HepG2 (cell line): Measurements from ENCODE around the gene GNG7. TPM values are rescaled to one million over a fixed set of nuclear protein-coding genes. Genes with fewer than 3 reads are reported as not detected.

Experiments
- AHR ChIP-seq: IDR thresholded peaks from 2 replicates; pipeline ENCODE4 v1.6.1; 2018; ENCODE audit warnings: missing genetic modification reagents, missing compliant biosample characterization
- EP300 ChIP-seq, 3 experiments: sonication (generic) in 1 of 3; formaldehyde crosslinking in 1 of 3; IDR thresholded peaks; 2 replicates each; pipeline versions ENCODE4 v1.5.1 to v1.6.1; 2011 to 2020; ENCODE audit warnings: low read depth in 2 of 3, low read length in 2 of 3, borderline replicate concordance in 1 of 3, improper control_type of control experiment in 1 of 3, mild to moderate bottlenecking in 1 of 3, missing genetic modification reagents in 1 of 3, moderate library complexity in 1 of 3
- GLMP ChIP-seq: sonication (generic); formaldehyde crosslinking; IDR thresholded peaks from 2 replicates; pipeline ENCODE4 v1.9.0; 2021; ENCODE audit warnings: missing genetic modification reagents, mild to moderate bottlenecking, borderline replicate concordance
- IKZF4 ChIP-seq: sonication (generic); formaldehyde crosslinking; IDR thresholded peaks from 2 replicates; pipeline ENCODE4 v1.5.1; 2020; ENCODE audit warnings: borderline replicate concordance, mild to moderate bottlenecking, low read depth, missing genetic modification reagents; ENCODE audit errors: not compliant biosample characterization
- IRF1 ChIP-seq: sonication (generic); formaldehyde crosslinking; IDR thresholded peaks from 2 replicates; pipeline ENCODE4 v1.4.0; 2020; ENCODE audit warnings: low read depth, mild to moderate bottlenecking, missing genetic modification reagents
- JDP2 ChIP-seq: sonication (generic); formaldehyde crosslinking; IDR thresholded peaks from 2 replicates; pipeline ENCODE4 v1.8.1; 2022; ENCODE audit warnings: missing genetic modification reagents, borderline replicate concordance
- KLF11 ChIP-seq: IDR thresholded peaks from 2 replicates; pipeline ENCODE4 v1.6.1; 2016; ENCODE audit warnings: missing compliant biosample characterization
- NR1H2 ChIP-seq: sonication (generic); formaldehyde crosslinking; IDR thresholded peaks from 2 replicates; pipeline ENCODE4 v1.8.1; 2022; ENCODE audit warnings: low read depth, missing genetic modification reagents, borderline replicate concordance
- SKIL ChIP-seq: sonication (generic); formaldehyde crosslinking; IDR thresholded peaks from 2 replicates; pipeline ENCODE4 v1.8.0; 2022; ENCODE audit warnings: missing genetic modification reagents, mild to moderate bottlenecking, moderate library complexity, borderline replicate concordance
- SMAD1 ChIP-seq: sonication (generic); formaldehyde crosslinking; IDR thresholded peaks from 2 replicates; pipeline ENCODE4 v1.4.0; 2020; ENCODE audit warnings: missing genetic modification reagents, low read depth, mild to moderate bottlenecking, borderline replicate concordance
- YY1 ChIP-seq: IDR thresholded peaks from 2 replicates; pipeline ENCODE4 v1.6.1; 2011; ENCODE audit warnings: low read length, low read depth, moderate library complexity, mild to moderate bottlenecking; ENCODE audit not compliant: insufficient read depth, insufficient replicate concordance
- ZBTB38 ChIP-seq: sonication (generic); formaldehyde crosslinking; IDR thresholded peaks from 2 replicates; pipeline ENCODE4 v1.5.1; 2020; ENCODE audit warnings: mild to moderate bottlenecking, missing genetic modification reagents
- ZFX ChIP-seq: sonication (generic); formaldehyde crosslinking; IDR thresholded peaks from 2 replicates; pipeline ENCODE4 v1.4.0; 2020; ENCODE audit warnings: mild to moderate bottlenecking, low read depth, missing genetic modification reagents, moderate library complexity
- ZNF234 ChIP-seq: sonication (generic); formaldehyde crosslinking; conservative IDR thresholded peaks from 2 replicates; pipeline ENCODE4 v1.5.1; 2020; ENCODE audit warnings: mild to moderate bottlenecking, missing genetic modification reagents
- ZNF264 ChIP-seq: sonication (generic); formaldehyde crosslinking; IDR thresholded peaks from 2 replicates; pipeline ENCODE4 v1.4.0; 2020; ENCODE audit warnings: missing genetic modification reagents
- ZNF317 ChIP-seq: sonication (generic); formaldehyde crosslinking; IDR thresholded peaks from 2 replicates; pipeline ENCODE4 v1.5.0; 2020; ENCODE audit warnings: mild to moderate bottlenecking, missing genetic modification reagents
- ZNF329 ChIP-seq: sonication (generic); formaldehyde crosslinking; IDR thresholded peaks from 2 replicates; pipeline ENCODE4 v1.9.0; 2021; ENCODE audit warnings: low read depth, mild to moderate bottlenecking, missing genetic modification reagents
- ZNF343 ChIP-seq: sonication (generic); formaldehyde crosslinking; IDR thresholded peaks from 2 replicates; pipeline ENCODE4 v1.4.0; 2020; ENCODE audit warnings: mild to moderate bottlenecking, missing genetic modification reagents
- ZNF567 ChIP-seq: sonication (generic); formaldehyde crosslinking; IDR thresholded peaks from 2 replicates; pipeline ENCODE4 v1.8.1; 2023; ENCODE audit warnings: mild to moderate bottlenecking, missing genetic modification reagents, borderline replicate concordance
- ZNF614 ChIP-seq: IDR thresholded peaks from 2 replicates; pipeline ENCODE4 v1.6.1; 2018; ENCODE audit warnings: missing biosample characterization, missing genetic modification reagents, inconsistent platforms, borderline replicate concordance
- ZNF674 ChIP-seq: sonication (generic); formaldehyde crosslinking; IDR thresholded peaks from 2 replicates; pipeline ENCODE4 v1.5.0; 2020; ENCODE audit warnings: low read depth, mild to moderate bottlenecking, missing genetic modification reagents
- ZNF776 ChIP-seq: sonication (generic); formaldehyde crosslinking; IDR thresholded peaks from 2 replicates; pipeline ENCODE4 v1.4.0; 2020; ENCODE audit warnings: mild to moderate bottlenecking, missing genetic modification reagents
- ZNF891 ChIP-seq: sonication (generic); formaldehyde crosslinking; IDR thresholded peaks from 2 replicates; pipeline ENCODE4 v1.5.0; 2020; ENCODE audit warnings: mild to moderate bottlenecking, missing genetic modification reagents
- polyA plus RNA-seq, 8 experiments: library from polyadenylated mRNA; depleted of rRNA in 3 of 8; stranded (reverse) in 7 of 8; unstranded in 1 of 8; fragments of >200 nt; fragmentation: Illumina TruSeq in 4 of 8; extraction: Trizol in 4 of 8; gene quantifications; 2 replicates each; pipeline versions ENCODE4 v1.2.1 to v1.2.3, GENCODE V29; 2011 to 2016; ENCODE audit warnings: low read depth in 4 of 8, missing spikeins in 1 of 8, mixed read lengths in 1 of 8; ENCODE audit not compliant: insufficient read depth in 1 of 8
- total RNA-seq, 5 experiments: library from RNA; depleted of rRNA; stranded (reverse); fragments of >200 nt; fragmentation: Illumina TruSeq; extraction: Trizol; gene quantifications; 2 replicates each; pipeline ENCODE4 v1.2.3, GENCODE V29; 2016; ENCODE audit warnings: low read depth in 1 of 5

GNG7 gene
- total and polyA plus RNA-seq, 2 of the 13 experiments (the other 11 are each of a cell fraction or from before 2014, with no cell fraction given) = 1.4 to 3.3 TPM

- TF ChIP-seq IKZF4 (CRISPR knock-in tag) (peak; percentile 54), ZFX (peak; percentile 60; the same call in 1 of the 2 replicates), ZNF614 (CRISPR knock-in tag) (peak; percentile 50; the same call in 1 of the 2 replicates), ZNF317 (CRISPR knock-in tag) (peak; percentile 58; the same call in 1 of the 2 replicates), ZBTB38 (CRISPR knock-in tag) (peak; percentile 66), ZNF234 (no peak), ZNF891 (CRISPR knock-in tag) (peak; percentile 72; the same call in 1 of the 2 replicates), KLF11 (peak; percentile 81; the same call in 1 of the 2 replicates), ZNF567 (no peak; the same call in none of the 2 replicates), EP300 (IDR thresholded peaks at IDR 0.05; ENCODE audit: low read depth in 2 of 2, low read length in 2 of 2) (peak in 1 of 2 experiments; percentile 44; a peak in 2 of 4 replicates), EP300 (CRISPR knock-in tag; IDR thresholded peaks at IDR 0.05; ENCODE audit: borderline replicate concordance) (no peak; the same call in 1 of the 2 replicates), GLMP (no peak), SKIL (CRISPR knock-in tag) (peak; percentile 99), SMAD1 (CRISPR knock-in tag) (no peak), ZNF329 (CRISPR knock-in tag) (no peak), AHR (CRISPR knock-in tag) (no peak; the same call in 1 of the 2 replicates), ZNF674 (CRISPR knock-in tag) (no peak), JDP2 (CRISPR knock-in tag) (no peak), ZNF776 (CRISPR knock-in tag) (no peak), IRF1 (CRISPR knock-in tag) (0 out of 2 replicates have a peak, but pooled peaks have one; percentile 33), YY1 (peak; percentile 27), ZNF343 (CRISPR knock-in tag) (no peak), ZNF264 (no peak), NR1H2 (0 out of 2 replicates have a peak, but pooled peaks have one; percentile 54)
These were observed 123.4 kb downstream of the GNG7 start (continued) for GRCh38 chr19:2578901-2579677.
